ENCODE measurements around the gene PLVAP.

The PLVAP gene

DNA sequence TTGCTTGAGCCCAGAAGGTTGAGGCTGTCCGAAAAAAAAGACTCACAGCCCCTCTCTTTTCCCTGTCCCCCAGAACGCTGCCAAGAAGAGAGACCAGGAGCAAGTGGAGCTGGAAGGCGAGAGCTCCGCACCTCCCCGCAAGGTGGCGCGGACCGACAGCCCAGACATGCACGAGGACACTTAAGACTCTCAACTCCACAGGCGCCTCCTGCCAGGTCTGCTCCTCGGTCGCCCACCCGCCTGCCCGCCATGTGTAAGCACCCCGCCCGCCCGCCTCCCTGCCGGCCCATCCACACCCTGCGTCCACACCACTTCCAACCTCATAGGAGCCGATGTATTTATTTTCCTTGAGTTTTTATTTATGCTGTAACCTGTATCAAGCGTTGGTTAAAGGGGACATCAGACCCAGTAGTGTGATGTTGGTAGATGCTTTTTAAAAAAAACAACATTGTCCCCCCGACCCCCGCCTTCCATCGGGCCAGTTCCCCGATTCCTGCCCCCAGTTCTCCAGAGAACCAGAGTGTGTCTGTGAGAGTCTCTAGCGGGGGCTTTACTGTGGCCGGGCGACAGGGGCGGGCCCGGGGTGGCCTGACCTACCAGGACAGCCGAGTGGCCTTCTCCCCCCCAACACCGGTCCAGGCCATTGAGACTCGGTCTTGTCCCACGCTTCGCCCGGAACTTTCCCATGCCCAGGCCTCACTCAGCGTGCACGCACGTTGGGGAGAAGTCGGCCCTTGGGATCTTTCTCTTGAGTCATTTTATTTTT is 57.5 kb downstream of the PLVAP start:
- DNase-seq = no peak

DNA sequence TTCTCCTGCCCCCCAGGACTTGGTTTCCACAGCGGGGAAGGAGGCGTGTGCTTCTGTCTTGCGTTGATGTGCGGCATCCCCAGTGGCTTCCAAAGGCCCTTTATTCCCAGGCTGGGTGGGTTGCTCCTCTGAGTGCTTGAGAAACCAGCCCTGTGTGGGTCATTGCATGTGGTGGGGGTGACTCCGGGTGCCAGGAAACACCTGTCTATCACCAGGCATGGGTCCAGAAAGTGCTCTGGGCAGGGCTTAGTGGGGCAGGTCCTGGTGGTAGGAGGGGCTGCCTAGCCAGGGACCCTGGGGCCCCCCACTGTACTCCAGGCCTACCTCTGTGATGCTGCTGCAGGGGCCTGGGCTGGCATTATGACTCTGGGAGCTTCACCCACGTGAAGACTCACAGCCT is 58.2 kb downstream of the PLVAP start:
- DNase-seq = no peak

DNA sequence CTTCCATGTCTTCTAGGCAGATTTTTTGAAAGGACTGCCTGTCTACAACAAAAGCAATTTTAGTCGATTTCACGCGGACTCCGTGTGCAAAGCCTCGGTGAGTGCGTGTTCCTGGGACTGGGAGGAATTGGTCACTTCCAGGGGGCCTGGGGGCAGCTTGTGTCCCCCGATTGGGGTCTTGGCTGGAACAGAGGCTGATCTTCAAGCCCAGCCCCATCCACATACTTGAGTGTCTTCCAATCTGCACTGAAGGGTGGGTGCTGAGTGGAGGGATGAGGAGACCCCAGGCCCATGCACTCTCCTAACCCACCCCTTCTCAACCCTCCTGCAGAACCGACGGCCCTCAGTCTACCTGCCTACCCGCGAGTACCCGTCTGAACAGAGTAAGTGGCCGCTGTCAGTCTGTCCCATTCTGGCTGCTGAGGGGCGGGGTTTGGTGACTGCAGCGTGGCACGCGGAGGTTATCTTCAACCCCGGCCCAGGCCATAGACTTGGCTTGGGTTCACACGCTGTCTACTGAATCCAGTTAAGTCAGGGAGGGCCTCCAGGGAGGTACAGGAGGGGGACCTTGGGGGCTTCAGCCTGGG is 63.0 kb downstream of the PLVAP start:
- no peak for DNase-seq

DNA sequence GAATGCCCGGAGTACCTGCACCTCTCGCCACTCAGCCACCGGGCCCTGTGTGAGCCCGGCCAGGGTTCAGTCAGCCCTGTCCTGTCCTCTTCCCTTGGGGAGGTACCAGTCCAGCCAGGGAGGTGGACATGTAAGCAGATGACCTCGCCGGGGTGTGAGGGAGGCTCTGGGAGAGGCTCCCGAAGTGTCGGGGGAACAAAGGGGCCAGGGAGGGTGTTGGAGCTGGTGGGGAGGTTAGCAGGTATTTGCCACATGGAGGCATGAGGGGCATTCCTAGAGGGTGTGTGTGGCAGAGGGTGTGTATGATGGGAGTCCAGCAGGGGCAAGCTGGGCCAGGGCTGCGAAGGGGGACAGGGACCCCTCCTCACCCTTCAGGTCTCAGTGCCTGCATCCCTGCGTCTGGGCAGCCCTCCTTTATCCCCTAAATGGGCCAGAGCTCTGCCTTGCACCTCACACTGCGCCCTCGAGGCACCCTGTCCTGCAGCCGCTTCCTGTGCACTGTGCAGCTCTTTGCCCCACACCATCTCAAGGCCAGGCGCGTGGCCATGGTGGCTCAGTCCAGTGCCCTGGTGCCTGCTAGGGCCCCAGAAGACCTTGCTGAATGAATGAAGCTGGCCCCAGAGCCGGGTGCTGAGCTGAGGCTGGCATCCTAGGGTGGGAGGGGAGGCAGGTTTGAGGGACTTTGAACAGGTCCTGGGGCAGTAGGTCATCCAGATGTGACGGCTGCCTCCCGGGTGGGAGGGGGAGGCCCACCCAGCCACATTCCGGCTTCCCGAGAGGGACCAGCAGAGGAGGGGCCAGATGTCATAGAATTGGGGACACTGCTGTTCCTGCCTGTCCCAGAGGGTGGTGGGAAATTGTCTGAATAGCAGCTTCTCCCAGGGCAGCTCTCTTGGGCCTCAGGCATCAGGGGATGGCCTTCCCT is 64.7 kb downstream of the PLVAP start:
- DNase-seq = no peak

DNA sequence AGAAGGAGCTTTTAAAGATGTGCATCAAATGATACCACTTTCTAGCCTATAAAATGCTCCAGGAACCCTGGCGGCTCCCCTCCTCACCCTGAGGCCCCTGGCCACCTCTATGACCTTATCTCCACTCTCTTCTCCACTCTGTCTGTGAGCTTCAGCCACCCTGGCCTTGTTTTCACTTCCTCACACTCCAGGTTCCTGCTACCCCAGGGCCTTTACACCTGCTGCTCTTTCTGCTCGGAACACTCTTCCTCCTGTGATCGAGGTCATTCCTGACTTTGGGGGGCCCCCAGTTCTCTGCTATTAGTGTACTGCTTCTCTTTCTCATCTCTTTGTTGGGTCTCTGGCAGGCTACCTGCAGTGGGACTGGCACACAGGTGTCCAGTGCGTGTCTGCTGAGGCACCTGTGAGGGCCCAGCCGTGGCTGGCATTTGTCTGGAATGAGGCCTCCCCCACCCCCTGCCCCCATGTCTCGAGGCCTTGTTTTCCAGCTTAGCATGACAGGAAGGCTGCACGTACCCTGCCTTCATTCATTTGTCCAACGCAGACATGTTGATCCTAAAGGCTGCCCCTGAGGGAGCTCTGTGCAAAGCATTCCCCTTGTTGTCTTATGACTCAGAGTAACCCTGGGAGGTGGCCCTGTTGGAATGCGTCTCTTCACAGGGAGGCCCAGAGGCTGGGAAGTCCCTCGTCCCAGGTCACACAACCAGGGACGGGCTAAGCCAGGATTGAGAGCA is 65.5 kb downstream of the PLVAP start:
- no peak for DNase-seq

DNA sequence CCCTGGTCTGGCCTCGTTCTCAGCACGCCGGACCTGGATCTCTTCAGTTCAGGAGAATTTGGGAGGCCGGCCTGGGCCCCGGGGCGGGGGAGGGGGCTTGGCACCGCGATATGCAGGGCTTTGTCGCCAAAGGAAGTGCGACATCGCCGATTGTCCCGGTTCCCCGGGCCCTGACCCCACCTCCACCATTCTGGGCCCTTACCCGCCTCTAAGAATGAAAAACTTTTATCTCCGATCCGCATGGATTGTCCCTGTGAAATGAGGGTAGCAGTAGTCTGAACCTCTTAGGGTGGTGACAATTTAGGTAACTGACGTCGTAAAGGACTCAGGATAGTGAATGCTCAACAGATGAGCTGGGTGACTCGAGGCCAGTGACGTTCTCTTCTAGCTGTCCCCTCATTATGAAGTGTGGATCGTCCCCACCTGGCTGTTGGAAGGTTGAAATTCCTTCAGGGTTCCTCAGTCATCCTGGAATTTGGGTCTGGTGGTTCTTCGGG is 67.1 kb downstream of the PLVAP start:
- no peak for DNase-seq

DNA sequence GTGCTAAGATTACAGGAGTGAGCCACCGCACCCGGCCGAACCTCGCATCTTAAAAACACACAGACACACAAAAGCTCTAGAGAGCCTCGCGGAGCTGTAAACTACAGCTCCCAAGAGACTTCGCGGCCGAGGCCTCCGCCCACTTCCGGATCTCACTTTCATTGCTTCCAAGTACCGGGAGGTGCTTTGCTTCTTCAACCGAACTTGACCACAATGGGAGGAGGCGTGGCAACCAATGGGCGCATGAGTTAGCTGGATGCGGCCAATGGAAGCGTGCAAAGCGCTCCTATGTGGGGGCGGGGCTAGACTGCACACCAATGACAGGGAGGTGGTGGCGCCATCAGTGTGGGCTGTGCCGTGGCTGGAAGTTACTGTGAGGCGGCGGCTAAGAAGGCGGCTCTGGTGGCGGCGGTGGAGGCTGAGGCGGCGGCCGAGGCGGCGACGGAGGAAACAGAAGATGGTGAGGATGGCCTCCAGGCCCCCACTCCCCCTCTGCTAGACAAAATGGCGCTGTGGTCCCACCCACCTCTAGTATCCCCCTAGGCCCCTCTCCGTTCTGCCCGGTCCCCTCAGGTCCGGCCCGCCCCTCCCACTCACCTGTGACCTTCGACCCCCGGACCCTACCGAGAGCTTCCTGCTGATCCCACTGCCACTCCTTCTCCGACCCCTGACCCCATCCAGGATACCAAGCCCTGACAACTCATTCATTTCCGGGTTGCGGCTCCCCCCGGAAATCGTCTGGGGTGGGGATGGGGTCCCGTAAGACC is 67.8 kb downstream of the PLVAP start, which contains the start of gene DDA1:
TSS of gene DDA1 (plus strand) at position 366 of the 767 bp plus-strand sequence. CDS start at position 458, 92 bp downstream.
- peak; percentile 99 for DNase-seq

DNA sequence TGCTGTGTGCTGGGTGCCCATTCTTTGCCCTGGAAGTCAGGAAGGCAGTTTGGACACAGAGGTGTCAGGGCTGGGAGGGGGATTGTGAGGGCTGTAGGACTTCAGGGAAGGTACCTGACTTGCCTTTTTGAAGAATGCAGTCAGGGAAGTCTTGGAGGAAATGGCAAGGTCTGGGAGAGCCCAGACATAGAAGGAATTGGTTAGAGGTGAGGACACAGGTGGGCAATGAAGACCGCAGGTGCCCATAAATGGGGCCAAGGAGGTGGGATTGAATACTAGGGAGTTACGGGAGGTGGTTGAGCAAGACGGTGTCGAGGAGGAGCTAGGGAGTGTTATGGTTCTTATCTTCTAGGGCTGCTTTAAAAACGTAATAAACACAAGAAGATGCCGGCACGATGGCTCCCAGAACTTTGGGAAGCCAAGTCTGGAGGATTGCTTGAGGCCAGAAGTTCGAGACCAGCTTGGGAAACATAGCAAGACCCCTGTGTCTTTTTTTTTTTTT is 69.2 kb downstream of the PLVAP start:
- DNase-seq = no peak

DNA sequence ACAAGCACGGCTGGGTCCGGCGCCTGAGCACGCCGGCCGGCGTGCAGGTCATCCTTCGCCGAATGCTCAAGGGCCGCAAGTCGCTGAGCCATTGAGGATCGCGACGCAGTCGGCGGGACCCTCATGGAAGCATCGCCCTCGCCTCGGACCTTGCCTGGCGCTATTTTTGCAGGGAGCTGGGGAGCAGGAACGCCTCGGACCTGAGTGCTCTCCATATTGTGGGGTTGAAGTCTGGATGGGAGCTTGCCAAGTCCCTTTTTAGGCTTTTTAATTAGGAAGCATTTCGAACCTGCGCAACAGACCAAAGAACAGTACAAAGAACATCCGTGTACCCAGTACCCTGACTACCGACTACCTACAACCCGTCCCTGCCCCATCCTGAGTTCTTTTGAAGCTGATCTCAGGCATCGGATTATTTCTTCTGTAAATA is 70.8 kb downstream of the PLVAP start:
- DNase-seq = no peak

DNA sequence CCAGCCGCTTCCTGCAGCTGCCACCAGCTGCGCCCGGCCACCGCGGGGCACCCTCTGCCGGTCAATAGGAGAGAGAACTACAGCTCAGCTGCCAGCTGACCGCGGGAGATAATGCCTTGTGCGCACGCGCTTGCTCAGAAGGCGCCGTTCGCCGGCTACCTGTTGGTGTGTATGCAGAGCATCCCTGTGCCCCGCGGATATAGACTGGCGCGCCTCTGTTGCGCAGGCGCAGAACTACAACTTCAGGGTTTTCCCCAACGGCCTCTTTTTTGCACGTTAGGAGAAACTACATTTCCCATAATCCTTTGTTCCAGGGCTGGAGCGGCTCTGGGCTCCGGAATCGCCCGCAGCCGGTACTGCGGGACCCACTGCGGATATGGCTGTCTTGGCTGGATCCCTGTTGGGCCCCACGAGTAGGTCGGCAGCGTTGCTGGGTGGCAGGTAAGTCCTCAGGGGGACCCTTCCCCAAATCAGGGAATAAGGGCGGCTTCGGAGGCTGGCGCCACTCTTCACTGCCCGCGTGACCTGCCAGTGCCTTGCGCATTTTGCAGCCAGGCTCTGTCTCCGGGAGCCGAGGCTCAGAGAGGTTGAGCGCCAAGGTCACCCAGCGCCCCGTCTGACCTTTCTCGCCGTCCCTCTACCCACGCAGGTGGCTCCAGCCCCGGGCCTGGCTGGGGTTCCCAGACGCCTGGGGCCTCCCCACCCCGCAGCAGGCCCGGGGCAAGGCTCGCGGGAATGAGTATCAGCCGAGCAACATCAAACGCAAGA is 71.4 kb downstream of the PLVAP start, which contains the start of gene MRPL34:
TSS of gene MRPL34 (plus strand) at position 356 of the 768 bp plus-strand sequence. CDS start at position 377, 21 bp downstream.
- DNase-seq = peak; percentile 97

DNA sequence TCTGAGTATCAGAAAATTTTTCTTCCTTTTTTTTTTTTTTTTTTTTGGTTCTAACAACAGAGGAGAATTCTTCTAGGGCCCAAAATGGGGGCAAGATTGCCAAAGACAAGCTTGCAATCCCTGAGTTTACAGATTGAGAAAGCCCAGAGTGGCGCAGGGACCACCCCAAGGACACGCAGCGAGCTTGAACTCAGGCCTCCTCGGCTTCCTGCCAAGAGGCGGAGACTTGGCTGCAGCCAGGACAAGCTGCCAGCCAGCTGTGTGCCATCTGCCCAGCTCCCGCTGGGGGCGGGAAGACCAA is 72.0 kb downstream of the PLVAP start:
- DNase-seq = no peak

DNA sequence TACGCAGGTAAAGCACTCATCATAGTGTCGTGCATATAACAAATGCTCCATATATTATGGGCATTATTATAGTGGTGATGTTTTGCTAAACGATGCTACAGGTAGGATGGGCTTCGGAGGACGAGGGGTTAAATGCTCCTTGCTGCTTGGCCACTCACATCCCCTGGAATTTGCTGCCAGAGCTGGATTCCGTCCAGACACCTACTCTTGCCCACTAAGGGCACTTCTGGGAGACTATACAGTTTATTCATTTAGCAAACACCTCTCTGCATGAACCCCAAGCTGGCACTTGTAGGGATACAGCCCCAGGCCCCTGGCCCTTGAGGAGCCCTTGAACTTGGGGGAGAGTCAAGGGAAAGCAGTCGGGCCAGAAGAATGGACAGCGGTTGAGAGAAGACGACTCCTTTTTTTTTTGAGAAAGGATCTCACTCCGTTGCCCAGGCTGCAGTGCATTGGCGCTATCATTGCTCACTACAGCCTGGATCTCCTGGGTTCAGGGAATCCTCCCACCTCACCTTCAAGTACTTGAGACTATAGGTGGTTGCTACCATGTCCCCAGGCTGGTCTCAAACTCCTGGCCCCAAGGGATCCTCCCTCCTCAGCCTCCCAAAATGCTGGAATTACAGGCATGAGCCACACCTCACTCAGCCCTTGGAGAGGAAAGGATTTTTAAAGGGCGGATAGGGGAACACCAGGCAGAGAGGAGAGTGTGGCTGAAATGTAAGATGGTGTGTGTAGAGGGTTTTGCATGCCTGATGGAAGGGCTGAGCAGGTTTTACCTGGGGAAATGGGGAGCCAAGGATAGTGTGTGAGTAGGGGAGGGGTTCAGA is 72.5 kb downstream of the PLVAP start:
- DNase-seq = no peak

DNA sequence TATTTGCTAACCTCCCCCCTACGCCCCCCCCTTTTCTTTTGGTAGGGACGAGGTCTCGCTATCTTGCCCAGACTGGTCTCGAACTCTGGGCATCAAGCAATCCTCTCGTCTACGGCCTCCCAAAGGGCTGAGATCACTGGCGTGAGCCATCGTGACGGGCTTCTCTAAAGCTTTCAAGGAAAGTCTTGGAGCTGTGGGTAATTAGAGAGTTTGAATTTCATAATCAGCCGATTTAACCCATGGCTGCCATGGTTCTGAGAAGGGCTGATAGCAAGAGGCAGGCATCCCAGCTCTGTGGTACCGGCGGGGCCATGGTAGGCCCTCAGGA is 73.2 kb downstream of the PLVAP start:
- no peak for DNase-seq

DNA sequence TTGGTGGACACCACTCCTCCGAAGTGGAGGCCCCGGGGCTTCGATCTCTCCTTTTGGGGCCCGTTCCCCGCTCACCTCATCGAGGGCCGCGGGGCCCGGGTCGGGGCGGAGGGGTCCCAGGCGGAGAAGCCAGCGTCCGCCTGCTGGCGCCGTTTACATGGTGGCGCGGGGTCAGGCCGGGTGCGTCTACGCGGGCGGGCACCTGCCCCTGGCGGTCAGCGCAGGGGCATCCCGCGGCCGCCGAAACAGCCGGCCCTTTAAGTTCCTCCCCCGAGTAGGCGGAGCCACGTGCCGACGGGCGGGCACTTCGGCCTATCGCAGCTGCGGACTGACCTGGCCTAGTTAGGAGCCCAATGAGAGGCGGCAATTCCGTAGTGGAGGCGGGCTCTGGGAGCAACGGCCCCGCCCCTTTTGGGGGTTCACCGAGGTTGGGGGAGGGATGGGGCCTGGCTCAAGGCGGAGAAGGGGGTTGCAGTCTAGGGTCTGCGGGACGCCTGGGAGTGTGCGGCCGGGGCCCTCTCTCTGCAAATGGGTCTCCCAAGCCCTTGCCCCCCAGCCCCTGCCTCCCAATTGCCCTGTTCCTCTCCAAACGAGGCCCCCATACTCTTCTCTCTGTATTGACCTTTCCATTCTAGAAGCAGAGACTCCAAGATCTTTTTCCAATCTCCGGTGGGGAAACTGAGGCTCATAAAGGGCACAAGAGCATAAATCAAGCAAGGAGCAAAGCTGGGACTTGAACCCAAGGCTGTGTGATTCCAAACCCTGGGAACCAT is 73.8 kb downstream of the PLVAP start, which contains the start of gene ABHD8:
TSS of gene ABHD8 (minus strand) at position 259 of the 773 bp plus-strand sequence. CDS start 1,809 bp downstream, outside the sequence.
- DNase-seq = peak; percentile 94

DNA sequence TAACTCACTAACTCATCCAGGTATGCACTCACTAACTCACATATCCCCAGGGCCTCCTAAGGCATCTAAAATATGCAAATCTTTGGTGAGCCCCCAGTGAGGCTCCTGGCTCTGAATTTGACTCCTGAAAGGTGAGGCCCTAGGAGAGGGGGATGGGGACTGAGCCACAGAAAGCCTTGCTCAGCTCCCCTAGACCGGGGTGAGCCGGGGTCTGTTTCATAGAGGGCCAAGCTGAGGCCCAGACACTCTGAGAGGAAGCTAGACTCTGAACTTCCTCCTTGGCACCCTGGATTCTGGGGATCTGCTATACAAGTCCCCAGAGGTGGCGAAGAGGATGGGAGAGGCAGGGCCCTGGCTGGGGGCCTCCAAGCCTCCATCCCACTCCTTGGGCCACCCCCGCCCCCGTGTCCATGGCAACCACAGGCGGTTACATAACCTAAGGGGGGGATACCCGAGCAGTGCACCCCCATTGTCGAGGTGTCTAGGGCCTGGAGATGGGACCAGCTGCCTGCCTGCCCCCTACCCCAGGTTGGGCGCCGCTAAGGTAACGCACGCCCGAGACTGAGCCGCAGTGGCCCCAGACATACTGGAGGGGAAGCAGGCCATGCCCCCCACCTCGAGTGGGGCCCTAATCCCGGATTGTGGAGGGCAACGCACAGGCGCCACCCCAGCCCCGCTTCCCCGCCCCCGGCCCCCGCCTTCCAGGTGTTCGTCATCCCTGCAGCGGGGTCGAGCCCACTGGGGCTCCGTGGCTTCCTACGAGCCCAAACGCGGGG is 74.6 kb downstream of the PLVAP start:
- DNase-seq = no peak
